Hepatocyte (in vitro differentiated cells): ENCODE data around the gene TIMP4. TPM values are rescaled to one million over a fixed set of nuclear protein-coding genes. Genes with fewer than 3 reads are reported as not detected.

Source experiments
- DNase-seq: peaks from one replicate; pipeline ENCODE4 v3.0.0-alpha.2; 2016; ENCODE audit warnings: low spot score
- H2AFZ ChIP-seq: fragments of 200-600 bp; sonication (generic); 2 replicates; pipeline ENCODE4 v1.6.0; 2016; ENCODE audit warnings: antibody characterized with exemption, mild to moderate bottlenecking
- H3K27ac ChIP-seq: fragments of 200-600 bp; sonication (generic); 2 replicates; pipeline ENCODE4 v1.5.1; 2016; ENCODE audit warnings: mild to moderate bottlenecking
- H3K27me3 ChIP-seq: fragments of 200-600 bp; sonication (generic); 2 replicates; pipeline ENCODE4 v1.6.1; 2016
- H3K36me3 ChIP-seq: fragments of 200-600 bp; sonication (generic); replicated peaks from 2 replicates; pipeline ENCODE4 v1.5.1; 2016; ENCODE audit warnings: low read depth; ENCODE audit not compliant: insufficient read depth
- H3K4me1 ChIP-seq: fragments of 200-600 bp; sonication (generic); 2 replicates; pipeline ENCODE4 v1.5.1; 2016; ENCODE audit warnings: mild to moderate bottlenecking, moderate library complexity; ENCODE audit not compliant: insufficient read depth
- H3K4me2 ChIP-seq: fragments of 200-600 bp; sonication (generic); 2 replicates; pipeline ENCODE4 v1.6.0; 2016
- H3K4me3 ChIP-seq: fragments of 200-600 bp; sonication (generic); 2 replicates; pipeline ENCODE4 v1.5.1; 2016; ENCODE audit warnings: mild to moderate bottlenecking
- H3K79me2 ChIP-seq: fragments of 200-600 bp; sonication (generic); 2 replicates; pipeline ENCODE4 v1.6.0; 2017; ENCODE audit warnings: mild to moderate bottlenecking
- H3K9me2 ChIP-seq: fragments of 200-600 bp; sonication (generic); replicated peaks from 2 replicates; pipeline ENCODE4 v1.6.0; 2017; ENCODE audit warnings: mild to moderate bottlenecking; ENCODE audit not compliant: insufficient read depth
- H3K9me3 ChIP-seq: fragments of 200-600 bp; sonication (generic); 2 replicates; pipeline ENCODE4 v1.5.1; 2016; ENCODE audit warnings: low read depth, mild to moderate bottlenecking
- H4K20me1 ChIP-seq: fragments of 200-600 bp; sonication (generic); 2 replicates; pipeline ENCODE4 v1.6.0; 2016; ENCODE audit warnings: mild to moderate bottlenecking; ENCODE audit not compliant: insufficient read depth, poor library complexity, severe bottlenecking
- CTCF ChIP-seq: fragments of 200-600 bp; sonication (generic); IDR thresholded peaks from 2 replicates; pipeline ENCODE4 v1.5.1; 2016; ENCODE audit warnings: antibody characterized with exemption, mild to moderate bottlenecking; ENCODE audit not compliant: poor library complexity
- EZH2 ChIP-seq: fragments of 200-600 bp; sonication (generic); IDR thresholded peaks from 2 replicates; pipeline ENCODE4 v1.6.1; 2016; ENCODE audit warnings: antibody characterized with exemption, mild to moderate bottlenecking, borderline replicate concordance
- EZH2phosphoT487 ChIP-seq: fragments of 200-600 bp; sonication (generic); IDR thresholded peaks from one replicate; pipeline ENCODE4 v1.6.1; 2018; ENCODE audit warnings: antibody characterized with exemption, mild to moderate bottlenecking, low read depth, moderate library complexity; ENCODE audit not compliant: unreplicated experiment, severe bottlenecking
- WGBS: methylation state at CpG from one replicate; pipeline ENCODE4 v1.1.6; 2016; ENCODE audit warnings: low lambda C conversion rate; ENCODE audit errors: missing lambda C conversion rate; 5-methylcytosine and 5-hydroxymethylcytosine counted together
- polyA plus RNA-seq: library from polyadenylated mRNA; unstranded; fragments of >200 nt; fragmentation: Nextera tagmentation; extraction: Ambion mirVana; gene quantifications from 2 replicates; pipeline ENCODE4 v1.2.1, GENCODE V29; 2016
- total RNA-seq: library from RNA; depleted of rRNA; stranded (reverse); fragments of >200 nt; gene quantifications from 2 replicates; pipeline ENCODE4 v1.2.3, GENCODE V29; 2014

The TIMP4 gene
- total and polyA plus RNA-seq, 2 experiments from 2014 or later: 4.7 TPM

GRCh38 chr3:12192655-12193484 is 34.2 kb upstream of the TIMP4 start:
- H3K4me1 ChIP-seq: peaks cover 19% of the 10 kb centered on the region
- H3K9me3 ChIP-seq: no peaks in the 10 kb centered on the region
- no peaks in the 10 kb centered on the region for H3K36me3 ChIP-seq
- DNase-seq: no peak
- H3K4me3 ChIP-seq: no peak overlapping the region
- H3K27ac ChIP-seq: peak overlapping the region; percentile 80
- H3K79me2 ChIP-seq: no peaks in the 10 kb centered on the region
- H2AFZ ChIP-seq: no peak overlapping the region
- WGBS: 93% methylated on average over 3 of the region's 3 CpGs
- TF ChIP-seq CTCF (no peak), EZH2 (no peak), EZH2phosphoT487 (no peak)
- no peak overlapping the region for H3K4me2 ChIP-seq
- H3K27me3 ChIP-seq: no peaks in the 10 kb centered on the region
- H4K20me1 ChIP-seq: no peaks in the 10 kb centered on the region
- no peaks in the 10 kb centered on the region for H3K9me2 ChIP-seq

GRCh38 chr3:12192173-12192572 is 33.5 kb upstream of the TIMP4 start:
- H3K4me1 ChIP-seq: peaks cover 25% of the 10 kb centered on the region
- no peak overlapping the region for H3K4me2 ChIP-seq
- no peaks in the 10 kb centered on the region for H3K9me3 ChIP-seq
- no peaks in the 10 kb centered on the region for H3K9me2 ChIP-seq
- WGBS: 92% methylated on average over 8 of the region's 8 CpGs
- H3K27ac ChIP-seq: no peak overlapping the region
- TF ChIP-seq EZH2 (no peak), CTCF (no peak), EZH2phosphoT487 (no peak)
- no peaks in the 10 kb centered on the region for H3K36me3 ChIP-seq
- no peaks in the 10 kb centered on the region for H3K27me3 ChIP-seq
- H2AFZ ChIP-seq: no peak overlapping the region
- no peaks in the 10 kb centered on the region for H4K20me1 ChIP-seq
- H3K4me3 ChIP-seq: no peak overlapping the region
- no peaks in the 10 kb centered on the region for H3K79me2 ChIP-seq
- DNase-seq: no peak

GRCh38 chr3:12191559-12191958 is 32.8 kb upstream of the TIMP4 start:
- H2AFZ ChIP-seq: no peak overlapping the region
- no peak for DNase-seq
- H3K27me3 ChIP-seq: no peaks in the 10 kb centered on the region
- H3K27ac ChIP-seq: no peak overlapping the region
- H4K20me1 ChIP-seq: no peaks in the 10 kb centered on the region
- WGBS: 88% methylated on average over 5 of the region's 5 CpGs
- no peak overlapping the region for H3K4me3 ChIP-seq
- no peak overlapping the region for H3K4me2 ChIP-seq
- no peaks in the 10 kb centered on the region for H3K79me2 ChIP-seq
- no peaks in the 10 kb centered on the region for H3K9me3 ChIP-seq
- no peaks in the 10 kb centered on the region for H3K36me3 ChIP-seq
- TF ChIP-seq EZH2phosphoT487: no peak
- no peaks in the 10 kb centered on the region for H3K9me2 ChIP-seq
- peaks cover 26% of the 10 kb centered on the region for H3K4me1 ChIP-seq

GRCh38 chr3:12190832-12191231 is 32.1 kb upstream of the TIMP4 start:
- Histone ChIP-seq H3K4me1 (peaks cover 26% of the 10 kb centered on the region), H3K4me3 (no peak overlapping the region), H3K9me2 (no peaks in the 10 kb centered on the region), H3K9me3 (no peaks in the 10 kb centered on the region), H3K27ac (no peak overlapping the region), H3K79me2 (no peaks in the 10 kb centered on the region), H3K4me2 (no peak overlapping the region), H2AFZ (no peak overlapping the region), H3K27me3 (no peaks in the 10 kb centered on the region), H3K36me3 (no peaks in the 10 kb centered on the region), H4K20me1 (no peaks in the 10 kb centered on the region)
- WGBS: 96% methylated on average over 6 of the region's 6 CpGs
- TF ChIP-seq EZH2phosphoT487: no peak
- TF ChIP-seq CTCF: no peak
- TF ChIP-seq EZH2: no peak
- DNase-seq: no peak
